ENCODE data around the gene PABPN1L.
"Not testable (repeated sequence)": the region's sequence is repeated elsewhere in the genome, so short reads cannot be mapped to it uniquely, and the experiment has no call there.

The PABPN1L gene

DNA sequence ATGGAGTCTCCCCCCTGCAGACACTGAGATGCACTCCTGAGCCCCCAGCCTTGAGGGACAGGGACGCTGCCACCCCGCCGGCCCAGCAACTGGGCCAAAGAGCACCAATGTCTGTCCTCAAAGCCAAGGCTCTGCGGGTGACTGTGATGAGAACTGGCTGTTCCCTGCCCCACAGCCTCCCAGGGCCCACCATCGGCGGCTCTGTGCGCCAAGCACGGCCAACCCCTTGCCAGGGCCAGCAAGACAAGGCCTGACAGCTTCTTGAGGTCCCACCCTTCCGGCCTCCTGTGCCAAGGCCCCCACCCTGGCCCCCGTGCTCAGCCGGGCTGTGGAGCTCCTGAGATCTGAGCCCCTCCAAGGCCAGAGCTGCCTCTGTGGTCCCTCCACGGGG, 34.2 kb upstream of the PABPN1L start:
- DNase-seq (ENCODE audit: low read depth), result no peak

DNA sequence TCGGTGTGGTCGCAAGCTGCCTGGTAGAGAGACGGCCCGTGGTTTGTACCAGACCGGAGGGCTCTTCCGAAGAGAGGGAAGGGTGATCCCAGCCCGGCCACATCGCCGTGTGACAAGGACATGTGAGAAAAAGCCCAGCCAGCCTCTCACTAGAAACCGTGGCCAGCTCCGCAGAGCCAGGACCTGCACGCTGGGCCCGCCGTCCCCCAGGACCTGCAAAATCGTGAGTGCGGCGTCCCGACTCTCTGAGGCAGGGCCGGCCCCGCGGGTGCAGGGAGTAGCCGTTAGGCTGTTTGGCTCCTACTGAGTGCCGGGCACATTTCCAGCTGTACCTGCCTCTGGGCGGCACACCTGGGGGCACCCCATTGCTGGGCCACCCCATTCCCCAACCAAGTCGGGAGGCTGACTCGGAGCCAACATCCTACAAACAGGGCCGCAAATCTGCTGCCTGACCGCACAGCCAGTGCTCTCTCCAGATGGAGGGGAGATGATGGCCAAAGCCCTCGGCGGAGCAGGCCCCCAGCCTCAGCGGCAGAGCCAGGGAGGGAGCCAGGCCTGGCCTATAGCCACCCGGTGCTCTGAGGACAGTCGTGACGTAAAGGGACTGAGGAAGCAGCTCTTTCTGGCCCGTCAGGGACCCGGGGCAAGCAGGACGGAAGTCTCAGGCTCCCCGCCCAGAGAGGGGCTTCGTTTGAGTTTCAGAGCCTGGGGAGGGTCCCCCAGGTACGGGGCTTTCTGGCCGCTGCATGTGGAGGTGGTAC, 33.6 kb upstream of the PABPN1L start:
- no peak for DNase-seq (ENCODE audit: low read depth)

DNA sequence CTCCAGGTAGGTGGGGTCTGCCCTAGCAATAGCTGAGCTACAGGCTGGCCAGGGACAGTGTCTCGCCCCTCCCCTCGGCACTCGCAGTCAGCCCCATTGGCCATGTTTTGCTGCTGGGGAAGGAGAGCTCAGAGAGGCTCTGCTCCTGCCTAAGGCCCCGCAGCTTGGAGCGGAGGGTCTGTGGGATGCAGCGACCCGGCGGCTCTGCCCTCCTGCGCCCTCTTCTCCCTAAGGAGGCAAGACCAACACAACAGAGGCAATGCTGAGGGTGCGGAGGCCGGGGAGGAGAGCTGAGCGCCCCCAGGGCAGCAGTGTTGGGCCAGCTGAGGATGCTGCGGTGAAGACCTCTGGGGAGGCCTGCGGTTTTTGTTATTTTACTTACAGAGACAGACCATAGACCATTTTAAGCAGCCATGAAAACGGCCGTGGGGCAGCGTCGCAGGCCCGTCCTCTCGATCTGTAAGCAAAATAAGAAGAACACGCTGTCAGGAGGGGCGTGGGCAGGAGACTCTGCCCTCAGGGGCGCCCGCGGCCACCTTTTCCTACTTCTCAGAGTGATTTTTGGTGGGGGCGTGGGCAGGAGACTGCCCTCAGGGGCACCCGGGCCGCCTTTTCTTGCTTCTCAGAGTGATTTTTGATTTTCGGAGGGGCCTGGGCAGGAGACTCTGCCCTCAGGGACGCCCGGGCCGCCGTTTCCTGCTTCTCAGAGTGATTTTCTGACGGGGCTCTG, 31.4 kb upstream of the PABPN1L start:
- DNase-seq (ENCODE audit: low read depth), result no peak

DNA sequence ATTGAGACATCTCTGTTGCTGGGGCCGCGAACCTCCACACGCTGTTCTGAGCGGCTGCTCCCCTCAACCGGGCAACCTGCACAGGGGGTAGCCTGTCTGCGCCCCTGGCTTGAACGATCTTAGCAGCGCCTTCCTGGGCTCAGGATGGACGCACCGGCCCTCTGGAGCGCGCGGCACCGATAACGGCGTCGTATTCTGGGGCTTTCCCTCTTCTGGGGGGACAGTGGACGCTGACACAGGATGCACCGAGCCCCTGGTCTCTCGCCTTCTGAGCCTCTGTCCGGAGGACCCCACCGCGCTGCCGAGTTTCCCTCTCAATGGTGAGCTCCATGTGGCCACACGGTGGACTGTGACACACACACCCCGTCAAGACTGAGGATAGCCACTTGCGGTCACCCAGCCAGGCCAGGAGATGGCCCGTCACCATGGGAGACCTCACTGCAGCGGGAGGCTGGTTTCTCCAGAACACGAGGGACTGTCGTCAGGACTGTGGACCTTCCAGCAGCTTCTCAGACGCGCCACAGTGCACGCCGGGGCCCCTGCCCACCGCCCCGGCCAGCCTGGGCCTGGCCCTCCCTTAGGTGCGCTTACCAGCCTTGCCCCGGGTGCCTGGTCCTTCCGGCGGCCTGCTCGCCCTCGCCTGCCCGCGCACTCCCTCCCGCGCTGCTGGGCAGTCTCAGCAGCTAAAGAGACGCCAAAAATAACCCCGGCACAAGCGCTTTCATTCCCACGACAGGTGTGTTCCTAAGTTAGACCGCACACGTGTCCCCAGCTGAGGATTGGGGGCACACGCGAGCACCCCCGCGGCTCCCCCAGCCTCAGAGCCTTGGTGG, 30.0 kb upstream of the PABPN1L start:
- no peak for DNase-seq (ENCODE audit: low read depth)

DNA sequence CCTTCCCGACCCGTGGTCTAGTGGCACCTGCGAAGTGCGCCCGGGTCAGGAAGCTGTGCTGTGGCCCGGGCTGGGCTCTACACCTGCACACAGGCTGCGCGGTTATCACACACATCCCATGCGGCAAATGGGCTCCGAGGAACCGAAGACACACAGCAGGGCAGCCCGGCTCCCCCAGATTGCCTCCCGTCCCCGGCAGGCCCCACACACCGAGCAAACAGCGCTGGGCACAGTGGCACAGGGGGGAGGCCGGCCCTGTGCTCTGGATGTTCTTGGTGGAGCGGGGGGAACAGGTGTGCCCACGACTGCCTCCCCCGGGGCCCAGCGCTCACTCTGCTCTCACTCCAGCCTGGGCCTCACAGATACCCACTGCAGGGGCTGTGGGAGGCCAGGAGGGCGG, 28.9 kb upstream of the PABPN1L start:
- no peak for DNase-seq (ENCODE audit: low read depth)

DNA sequence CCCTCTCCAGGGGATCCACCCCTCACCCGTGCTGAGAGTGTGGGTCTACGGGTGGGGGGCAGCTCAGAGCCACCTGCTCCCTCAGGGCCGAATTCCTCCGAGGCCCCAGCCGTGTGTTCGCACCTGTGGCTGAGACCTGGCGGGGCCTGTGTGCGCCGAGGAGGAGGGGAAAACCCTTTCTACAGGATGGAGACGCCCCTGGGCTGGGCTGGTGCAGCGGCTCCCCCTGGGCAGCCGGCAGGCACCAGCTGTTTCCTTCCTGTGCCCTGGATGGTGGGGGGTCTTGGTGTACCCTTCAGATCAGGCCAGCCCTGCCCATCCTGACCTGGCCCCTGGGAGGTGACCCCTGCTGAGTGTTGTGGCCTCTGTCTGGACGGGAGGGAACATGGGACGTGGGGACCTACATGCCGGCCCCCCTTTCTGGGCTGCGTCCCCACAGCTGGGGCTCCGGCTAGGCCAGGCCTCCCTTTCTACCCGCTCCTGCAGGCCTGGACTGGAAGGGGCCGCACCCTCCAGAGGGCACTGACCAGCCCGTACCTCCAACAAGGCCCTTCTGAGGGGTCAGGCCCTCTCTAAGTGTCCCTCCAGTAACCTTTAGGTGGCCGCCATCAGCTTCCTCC, 28.3 kb upstream of the PABPN1L start:
- no peak for DNase-seq (ENCODE audit: low read depth)

DNA sequence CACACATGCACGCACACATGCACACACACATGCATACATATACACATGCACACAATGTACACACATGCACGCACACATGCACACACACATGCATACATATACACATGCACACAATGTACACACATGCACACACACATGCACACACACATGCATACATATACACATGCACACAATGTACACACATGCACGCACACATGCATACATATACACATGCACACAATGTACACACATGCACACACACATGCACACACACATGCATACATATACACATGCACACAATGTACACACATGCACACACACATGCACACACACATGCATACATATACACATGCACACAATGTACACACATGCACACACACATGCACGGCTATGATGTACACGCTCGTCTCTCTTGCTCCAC, 27.8 kb upstream of the PABPN1L start:
- not testable (repeated sequence) for DNase-seq (ENCODE audit: low read depth)

DNA sequence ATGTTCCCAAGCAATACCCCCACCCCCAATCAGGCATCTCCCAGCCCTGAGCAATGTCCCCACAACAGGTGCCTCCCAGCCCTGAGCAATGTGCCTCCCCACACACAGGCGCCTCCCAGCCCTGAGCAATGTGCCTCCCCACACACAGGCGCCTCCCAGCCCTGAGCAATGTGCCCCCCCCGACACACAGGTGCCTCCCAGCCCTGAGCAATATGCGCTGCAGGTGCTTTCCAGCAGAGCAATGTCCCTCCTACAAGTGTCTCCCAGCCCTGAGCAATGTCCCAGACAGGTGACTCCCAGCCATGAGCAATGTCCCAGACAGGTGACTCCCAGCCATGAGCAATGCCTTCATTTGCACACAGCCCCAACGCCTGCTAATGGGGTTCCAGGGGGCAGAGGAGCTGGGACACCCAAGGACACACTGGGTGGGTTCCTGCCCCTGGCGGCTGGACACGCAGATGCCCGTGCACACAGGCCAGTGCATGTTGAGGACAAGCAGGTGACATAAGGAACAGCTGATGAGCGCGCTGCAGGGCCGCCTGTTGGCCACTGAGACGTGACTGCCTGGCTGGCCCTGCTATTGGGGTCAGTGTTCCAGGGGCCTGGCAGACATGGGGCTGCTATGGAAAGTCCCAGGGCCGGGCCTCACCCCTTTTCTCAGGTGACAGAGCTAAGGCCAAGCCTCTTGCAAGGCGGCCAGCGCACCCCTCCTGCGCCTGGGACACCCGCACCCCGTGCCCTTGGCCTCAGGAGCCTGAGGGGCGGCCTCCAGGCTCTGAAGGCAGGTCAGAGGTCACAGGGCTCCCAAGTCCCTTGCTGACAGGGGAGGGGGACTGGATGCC, 26.9 kb upstream of the PABPN1L start:
- DNase-seq (ENCODE audit: low read depth), result no peak

DNA sequence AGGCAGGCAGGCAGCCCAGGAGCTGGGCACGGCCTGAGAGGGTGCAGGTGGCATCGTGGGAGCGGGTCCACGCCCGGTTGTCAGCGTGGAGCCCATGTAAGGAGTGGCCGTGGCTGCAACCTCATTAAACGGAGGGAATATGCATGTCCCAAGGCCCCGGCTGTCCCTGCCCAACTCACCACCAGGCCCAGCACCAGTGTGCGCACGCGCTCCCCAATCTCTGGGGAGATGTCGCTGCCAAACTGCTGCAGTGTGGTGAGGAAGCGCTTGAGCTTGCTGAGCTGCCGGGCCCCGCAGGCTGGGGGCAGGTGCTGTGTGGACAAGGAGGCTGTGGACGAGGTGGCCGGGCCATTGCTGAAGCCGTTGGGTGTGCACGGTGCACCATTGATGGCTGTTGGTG, 25.6 kb upstream of the PABPN1L start:
- no peak for DNase-seq (ENCODE audit: low read depth)

DNA sequence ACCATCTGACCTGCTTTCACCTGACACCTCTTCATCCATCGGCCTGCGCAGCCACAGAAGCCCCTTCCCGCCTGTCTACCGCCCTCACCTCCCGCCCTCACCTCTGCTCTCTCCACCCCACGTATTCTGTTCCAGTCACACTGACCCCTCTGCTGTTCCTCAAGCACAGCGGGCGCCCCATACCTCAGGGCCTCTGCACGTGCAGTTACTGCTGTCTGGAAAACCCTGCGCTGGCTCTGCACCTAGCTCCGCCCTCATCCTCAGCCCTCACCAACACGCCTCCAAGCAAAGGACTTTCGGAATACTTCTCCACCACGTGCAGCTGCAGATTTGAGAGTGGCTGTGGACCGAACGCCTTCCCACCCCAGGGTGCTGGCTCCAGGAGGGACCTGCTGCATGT, 24.6 kb upstream of the PABPN1L start:
- DNase-seq (ENCODE audit: low read depth), result no peak

DNA sequence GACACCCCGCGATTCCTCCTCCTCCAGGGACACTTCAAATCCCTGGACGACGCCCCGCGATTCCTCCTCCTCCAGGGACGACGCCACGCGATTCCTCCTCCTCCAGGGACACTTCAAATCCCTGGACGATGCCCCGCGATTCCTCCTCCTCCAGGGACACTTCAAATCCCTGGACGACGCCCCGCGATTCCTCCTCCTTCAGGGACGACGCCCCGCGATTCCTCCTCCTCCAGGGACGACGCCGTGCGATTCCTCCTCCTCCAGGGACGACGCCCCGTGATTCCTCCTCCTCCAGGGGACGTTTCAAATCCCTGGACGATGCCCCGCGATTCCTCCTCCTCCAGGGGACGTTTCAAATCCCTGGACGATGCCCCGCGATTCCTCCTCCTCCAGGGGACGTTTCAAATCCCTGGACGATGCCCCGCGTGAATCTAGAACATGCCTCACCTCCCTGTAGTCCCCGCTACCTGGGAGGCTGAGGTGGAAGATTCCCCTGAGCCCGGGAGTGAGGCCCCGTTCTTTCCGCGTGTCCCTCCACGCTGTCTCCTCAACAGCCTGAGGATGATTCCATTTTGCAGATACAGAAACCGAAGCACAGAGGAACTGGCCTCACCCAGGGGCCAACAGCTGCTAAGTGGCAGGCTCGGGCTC, 23.4 kb upstream of the PABPN1L start:
- not testable (repeated sequence) for DNase-seq (ENCODE audit: low read depth)

DNA sequence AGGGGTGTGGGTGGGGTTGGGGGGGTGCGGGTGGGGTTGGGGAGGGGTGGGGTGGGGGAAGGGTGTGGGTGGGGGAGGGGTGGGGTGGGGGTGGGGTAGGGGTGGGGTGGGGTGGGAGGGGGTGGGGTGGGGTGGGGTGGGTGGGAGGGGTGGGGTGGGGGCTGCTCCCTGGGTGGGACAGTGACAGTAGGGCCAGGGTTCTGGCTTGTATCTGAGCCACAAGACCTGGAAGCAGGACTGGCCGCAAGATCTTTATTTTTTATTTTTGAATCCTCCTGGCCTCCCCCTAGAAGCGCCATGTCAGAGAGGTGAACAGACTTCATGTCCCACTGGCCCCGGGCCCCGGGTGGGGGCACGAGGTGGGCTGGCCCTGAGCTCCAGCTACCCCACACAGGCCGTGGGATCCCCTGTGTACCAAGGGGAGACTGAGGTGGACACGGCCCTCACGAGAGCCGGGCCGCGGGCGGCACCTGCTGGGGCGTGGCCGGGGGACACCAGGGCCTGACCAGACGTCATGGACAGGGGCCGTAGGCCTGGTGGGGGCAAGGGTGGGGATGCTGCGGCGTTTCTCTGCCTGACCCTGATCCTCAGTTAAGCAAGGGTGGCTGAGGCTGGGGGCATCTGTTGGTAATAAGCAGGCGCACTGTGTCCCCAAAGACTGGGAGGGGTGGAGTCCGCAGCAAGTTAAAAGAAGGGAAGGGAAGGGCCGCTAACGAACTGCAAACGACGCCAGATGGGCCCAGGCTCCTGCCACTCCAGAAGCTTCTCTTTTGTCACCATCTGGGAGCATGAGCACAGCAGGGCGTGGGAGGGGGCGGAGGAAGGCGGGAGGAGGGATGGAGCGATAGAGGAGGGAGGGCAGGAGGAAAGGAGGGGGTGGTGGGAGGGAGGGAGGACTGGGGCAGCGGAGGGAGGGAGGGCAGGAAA, 22.3 kb upstream of the PABPN1L start:
- no peak for DNase-seq (ENCODE audit: low read depth)

DNA sequence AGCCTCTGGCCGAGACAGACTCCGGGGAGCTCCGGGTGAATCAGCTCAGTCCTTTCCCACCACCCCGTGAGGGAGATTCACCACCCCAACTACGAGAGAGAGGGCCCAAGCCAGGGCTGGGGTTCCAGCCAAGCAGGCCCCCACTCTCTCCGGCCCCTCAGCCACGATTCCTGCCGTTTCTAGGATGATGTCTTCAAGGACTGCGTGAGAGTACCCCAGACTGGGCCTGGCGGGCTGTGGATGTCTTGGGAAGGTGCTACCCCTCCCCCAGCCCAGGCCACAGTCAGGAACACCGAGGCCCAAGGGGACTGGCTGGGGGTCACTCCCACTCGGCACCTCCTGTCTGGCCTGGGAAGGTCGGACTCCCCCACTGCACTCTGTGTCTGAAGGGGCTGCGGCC, 21.6 kb upstream of the PABPN1L start:
- DNase-seq (ENCODE audit: low read depth), result no peak

DNA sequence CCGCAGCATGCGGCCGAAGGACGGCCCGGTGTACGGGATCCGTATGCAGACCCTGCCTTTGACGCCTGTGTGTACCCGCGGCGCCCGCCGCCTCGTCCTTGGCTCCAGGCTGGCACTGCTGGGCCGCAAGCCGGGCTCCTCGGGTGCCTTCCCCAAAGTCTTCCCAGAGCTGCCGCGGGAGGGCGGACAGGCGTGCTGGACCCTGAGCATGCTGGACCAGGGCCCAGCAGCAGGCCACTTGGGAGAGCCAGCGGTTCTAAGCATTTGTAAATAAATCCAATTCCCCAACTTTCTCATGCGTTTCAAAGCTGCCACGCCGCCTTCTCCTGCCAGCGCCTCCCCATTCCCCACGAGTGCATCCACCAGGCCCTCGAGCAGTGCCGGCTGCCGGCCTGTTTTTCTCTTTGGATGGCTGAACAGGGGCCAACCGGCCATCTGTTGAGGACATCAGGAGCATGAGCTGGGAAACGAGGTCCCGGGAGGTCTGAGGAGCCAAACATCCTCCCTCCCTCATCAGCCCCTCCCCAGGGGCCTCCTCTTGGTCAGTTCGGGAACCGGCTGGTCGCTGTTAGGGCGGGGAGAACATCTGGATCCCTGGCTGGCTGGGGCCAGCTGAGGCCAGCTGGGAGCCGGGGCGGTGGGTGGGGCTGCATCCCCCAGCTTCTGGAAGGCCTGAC, 20.5 kb upstream of the PABPN1L start:
- DNase-seq (ENCODE audit: low read depth), result no peak

DNA sequence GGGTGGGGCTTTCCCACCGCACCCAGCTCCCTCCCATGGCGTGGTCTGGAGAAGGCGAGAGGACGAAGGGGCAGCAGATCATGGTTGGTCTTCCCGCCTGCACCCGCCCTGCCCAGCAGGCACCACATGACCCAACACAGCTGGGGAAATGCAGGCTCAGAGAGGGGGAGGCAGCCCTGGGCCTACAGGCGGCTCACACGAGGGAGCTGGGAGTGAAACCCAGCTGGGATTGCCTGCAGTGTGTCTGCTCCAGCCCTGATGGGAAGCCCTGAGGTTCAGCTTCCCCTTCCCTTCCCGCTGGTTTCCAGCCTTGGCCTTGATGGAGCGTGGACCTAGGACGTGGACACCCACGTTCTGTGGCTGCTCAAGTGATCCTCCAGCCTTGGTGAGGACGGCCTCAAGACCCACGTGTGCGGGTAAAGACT, 20.0 kb upstream of the PABPN1L start:
- DNase-seq (ENCODE audit: low read depth), result no peak

DNA sequence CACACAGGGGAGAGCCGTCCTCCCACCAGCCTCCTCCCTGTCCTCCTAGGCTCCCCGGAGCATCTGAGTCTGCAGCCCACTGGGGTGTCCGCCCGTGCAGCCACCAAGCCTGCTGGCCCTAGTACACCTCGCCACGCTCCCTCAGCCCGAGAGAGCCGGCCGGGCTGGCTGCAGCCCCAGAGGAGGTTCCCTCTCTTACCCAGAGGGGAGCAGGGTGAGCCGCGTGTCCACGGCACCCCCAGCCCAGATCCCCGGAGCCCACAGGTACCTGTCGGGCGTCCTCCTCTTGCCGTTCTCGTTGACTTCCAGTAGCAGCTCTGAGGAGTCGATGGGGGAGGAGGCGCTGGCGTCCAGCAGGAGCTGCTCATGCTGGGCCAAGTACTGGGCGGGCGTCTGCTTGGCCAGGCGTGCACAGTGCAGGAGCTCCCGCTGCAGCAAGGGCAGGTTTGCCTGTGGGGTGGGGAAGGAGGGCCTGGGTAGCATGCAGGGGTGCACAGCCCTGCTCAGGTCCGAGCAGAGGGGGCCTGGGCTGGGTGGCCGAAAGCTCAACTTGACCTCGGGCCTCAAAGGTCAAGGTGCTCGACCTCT, 19.3 kb upstream of the PABPN1L start:
- DNase-seq (ENCODE audit: low read depth), result no peak

DNA sequence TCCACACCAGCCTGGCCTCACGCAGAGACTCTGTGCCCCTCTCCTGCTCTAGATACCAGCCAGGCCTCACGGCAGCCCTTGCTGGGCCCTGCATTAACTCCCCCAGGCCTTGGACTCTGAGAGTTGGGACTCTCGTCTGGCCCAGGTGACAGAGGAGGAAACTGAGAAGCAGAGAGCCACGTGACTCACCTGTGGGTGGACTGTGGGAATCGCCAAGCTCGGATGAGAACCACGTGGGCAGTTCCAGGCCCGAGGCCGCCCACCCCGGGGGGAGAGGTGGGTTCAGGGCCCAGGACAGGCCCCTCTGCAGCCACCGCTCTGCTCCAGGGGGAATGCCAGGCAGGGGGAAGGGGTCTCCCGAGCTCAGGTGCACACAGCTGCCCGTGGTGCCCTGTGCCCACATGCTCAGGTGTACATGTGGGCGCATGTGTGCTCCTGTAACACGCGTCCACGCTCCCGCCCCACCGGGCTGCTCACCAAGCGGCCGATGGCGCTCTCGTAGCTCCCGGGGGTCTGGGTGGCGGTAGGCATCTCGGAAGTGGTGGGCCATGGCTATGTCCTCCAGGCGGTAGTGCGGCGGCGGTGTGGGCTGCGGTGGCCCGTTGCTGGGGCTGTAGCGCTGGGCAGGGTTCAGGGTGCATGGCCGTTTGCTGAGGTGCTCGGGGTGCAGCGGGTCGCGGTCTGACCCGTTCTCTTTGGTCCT, 18.3 kb upstream of the PABPN1L start:
- DNase-seq (ENCODE audit: low read depth), result no peak

DNA sequence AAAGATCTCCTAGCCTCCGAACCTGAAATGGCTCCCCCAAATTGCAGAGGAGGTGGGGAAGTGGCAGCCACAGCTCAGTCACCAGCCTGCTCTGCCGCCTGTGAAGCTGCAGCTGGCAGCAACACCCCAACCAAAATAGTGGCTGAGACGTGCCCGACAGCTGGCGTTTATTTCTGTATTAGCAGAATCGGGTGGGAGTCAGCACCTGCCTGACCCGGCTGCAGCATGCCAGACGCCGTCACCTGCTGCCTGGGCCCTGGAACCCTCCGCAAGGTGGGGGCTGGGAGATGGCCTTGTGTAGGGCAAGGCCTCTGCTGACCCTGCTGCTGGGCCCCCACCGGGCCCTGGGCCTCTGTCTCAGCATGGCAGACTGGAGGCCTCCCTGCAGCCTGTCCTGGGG, 17.5 kb upstream of the PABPN1L start:
- no peak for DNase-seq (ENCODE audit: low read depth)

All from stimulated activated CD4-positive, alpha-beta T cell treated with anti-CD3 and anti-CD28 coated beads, Interleukin-2, amount 100 ng/mL, for 4 hours (primary cell).